HG03565 (cell line): ENCODE measurements around the gene MAP2K3.
"Not testable (repeated sequence)": the region's sequence is repeated elsewhere in the genome, so short reads cannot be mapped to it uniquely, and the experiment has no call there.

Experiments
- ATAC-seq: cut with Tn5 transposase; IDR thresholded peaks from one replicate; pipeline ENCODE4 v1.9.1; 2021; ENCODE audit warnings: mild to moderate bottlenecking, moderate library complexity; ENCODE audit not compliant: unreplicated experiment

The MAP2K3 gene

GRCh38 chr17:21324741-21325140 lies 40.2 kb downstream of the MAP2K3 start:
- not testable (repeated sequence) for ATAC-seq

DNA sequence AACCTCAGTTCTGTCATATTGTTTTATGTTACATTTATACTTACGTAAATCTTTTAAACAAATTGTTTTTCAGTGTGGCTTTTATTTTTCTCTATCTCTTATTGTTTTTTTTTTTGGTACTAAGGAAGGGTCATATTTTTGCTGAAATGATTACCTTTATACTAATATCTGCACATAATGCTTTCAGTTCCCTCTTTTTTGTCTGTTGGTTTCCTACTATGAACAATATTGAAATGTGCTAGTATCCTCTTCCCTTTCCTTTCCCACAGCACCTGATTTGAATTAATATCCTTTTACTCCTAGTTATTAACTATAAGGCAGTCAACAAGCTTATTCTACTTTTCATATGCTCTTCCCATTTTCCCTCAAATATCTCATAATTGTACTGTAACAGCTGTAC lies 43.4 kb downstream of the MAP2K3 start:
- not testable (repeated sequence) for ATAC-seq

- ATAC-seq, result not testable (repeated sequence)
These were observed 44.3 kb downstream of the MAP2K3 start for GRCh38 chr17:21328778-21329177.

- ATAC-seq, result no peak
These were observed 46.1 kb downstream of the MAP2K3 start for GRCh38 chr17:21330436-21331160.

DNA sequence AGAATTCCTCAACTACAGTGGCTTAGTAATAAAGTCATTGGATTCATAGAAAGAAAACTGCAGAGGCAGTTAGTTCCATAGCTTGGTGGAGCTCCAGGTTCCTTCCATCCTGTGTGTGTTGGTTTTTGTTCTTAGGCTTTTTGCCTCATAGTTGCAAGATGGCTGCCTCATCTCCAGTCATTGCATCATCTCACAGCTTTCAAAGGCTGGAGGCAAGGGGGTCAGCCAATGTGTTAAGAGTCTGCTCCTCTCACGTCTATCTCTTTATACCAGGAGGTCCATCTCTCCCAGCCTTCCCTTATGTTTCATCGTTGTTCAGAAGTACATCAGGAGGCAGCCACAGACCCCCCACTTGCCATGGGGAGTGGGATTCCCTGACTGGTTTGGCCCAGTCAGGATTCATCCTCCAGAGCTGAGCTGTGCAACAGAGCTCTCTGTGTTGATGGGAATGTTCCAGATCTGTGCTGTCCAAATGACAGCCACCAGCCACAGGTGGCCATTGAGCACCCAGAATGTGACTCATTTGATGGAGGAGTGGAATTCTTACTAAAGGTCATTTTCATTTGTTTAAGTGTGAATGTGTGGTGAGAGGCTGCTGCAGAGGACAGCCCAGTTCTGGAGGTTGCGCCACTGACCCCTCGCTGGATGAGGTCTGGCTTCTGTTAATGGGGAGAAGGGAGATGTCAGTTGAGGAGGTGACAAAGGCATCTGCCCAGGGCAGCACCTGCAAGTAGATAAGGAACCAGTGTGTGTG lies 52.2 kb downstream of the MAP2K3 start:
- ATAC-seq, result not testable (repeated sequence)

DNA sequence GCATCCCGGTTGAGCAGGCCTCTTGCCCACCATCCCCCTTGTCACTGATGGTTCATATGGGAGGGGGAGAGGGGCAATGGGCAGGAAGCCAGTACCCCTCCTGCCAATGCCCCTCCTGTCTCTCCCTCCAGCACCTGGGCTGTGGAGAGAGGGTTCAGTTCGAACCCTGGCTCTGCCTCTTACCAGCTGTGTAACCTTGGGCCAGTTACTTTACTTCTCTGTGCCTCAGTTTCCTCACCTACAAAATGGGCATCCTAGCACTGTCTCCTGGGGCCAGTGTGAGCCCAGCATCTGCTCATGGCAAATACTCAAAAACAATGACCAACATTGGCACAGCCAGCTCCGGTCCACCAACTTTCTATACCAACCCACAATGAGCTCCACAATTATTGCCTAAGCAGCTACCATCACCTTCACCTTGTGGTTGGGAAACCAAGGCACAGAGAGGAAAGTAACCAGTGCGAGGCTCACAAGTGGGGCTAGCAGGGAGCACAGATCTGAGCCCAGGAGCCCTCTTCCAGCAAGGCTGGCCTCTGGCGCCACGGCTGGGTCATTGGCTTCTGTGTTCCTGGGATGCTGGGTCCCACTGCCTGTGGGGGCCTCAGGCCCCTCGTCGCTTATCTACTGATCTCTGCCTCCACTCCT lies 53.6 kb downstream of the MAP2K3 start:
- not testable (repeated sequence) for ATAC-seq

DNA sequence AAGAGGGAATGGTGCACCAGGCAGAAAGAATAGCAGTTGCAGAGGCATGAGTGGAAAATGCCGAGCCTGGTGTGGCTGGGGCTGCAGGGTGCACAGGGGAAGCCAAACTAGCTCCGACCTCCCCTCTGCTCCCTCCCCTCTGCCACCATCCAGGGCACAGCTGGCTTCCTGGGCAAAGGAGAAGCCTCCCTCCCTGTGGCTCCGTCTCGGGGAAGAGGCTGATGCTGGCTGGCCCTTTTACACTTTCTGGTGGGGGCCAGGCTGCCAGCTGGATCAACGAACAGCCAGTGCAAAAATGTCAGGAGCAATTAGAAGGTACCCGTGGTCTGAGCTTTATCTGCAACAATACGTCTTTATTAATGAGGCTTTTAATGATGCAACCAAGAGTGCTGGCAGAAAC lies 54.5 kb downstream of the MAP2K3 start:
- ATAC-seq, result no peak

GRCh38 chr17:21339571-21339970 lies 55.1 kb downstream of the MAP2K3 start:
- not testable (repeated sequence) for ATAC-seq

GRCh38 chr17:21340407-21340806 lies 55.9 kb downstream of the MAP2K3 start:
- ATAC-seq, result not testable (repeated sequence)

- ATAC-seq, result not testable (repeated sequence)
These were observed 56.8 kb downstream of the MAP2K3 start for GRCh38 chr17:21341279-21341678.

GRCh38 chr17:21341925-21342540 lies 57.5 kb downstream of the MAP2K3 start:
- not testable (repeated sequence) for ATAC-seq

DNA sequence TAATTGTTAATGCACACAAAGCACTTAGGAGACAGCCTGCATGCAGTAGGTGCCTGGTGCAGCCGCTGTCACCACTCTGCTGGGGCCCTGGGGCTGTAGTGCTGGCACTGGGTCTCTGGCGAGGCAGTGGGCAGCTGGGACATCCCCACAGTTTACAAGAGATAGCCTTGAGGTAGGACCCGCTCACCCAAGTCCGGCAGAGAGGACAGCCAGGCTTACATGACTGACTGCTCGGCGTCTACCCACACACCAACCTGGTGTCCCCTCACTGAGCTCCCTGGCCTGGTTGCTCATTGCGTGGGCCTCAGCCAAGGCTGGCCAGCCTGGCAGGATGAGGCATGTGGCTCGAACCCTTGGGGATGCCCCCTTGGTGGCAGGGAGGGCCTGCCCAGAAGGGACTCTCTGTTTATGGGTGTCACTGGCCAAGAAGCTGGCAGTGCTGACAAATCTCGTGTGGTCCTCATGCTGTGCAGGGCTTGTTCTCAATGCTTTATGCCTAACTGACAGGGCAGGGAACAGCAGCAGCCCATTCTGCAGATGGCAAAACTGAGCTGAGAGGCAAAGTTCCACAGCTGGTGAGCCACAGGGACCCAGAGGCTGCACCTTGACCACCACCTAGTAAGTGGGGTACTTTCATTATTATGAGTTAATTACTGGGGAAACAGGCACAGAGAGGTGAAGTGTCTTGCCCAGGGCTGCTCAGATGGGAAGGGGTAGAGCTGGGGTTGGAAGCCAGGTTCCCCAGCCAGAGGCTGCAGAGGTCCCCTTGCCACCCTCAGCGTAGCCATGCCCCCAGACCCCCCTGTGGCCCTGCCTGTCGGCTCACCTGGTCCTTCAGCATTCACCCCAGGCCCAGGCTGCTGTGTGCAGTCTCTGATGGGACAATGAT lies 58.8 kb downstream of the MAP2K3 start:
- not testable (repeated sequence) for ATAC-seq

DNA sequence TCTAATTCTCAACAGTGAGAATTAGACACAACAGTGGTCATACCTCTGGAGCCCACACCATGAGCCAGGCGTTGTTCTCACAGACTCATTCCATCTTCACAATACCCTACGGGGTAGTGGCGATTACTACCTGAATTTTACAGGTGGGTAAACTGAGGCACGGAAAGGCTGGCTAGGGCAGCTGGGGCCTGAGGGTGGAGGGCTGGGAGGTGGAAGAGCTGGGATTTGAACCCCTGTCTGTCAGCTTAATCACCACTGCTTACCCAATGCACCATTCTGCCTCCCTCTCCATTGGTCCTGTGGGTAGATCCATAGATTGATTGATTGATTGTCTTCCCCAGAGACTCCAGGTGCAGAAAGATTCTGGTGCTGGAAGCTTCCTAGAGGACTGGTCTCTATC lies 60.3 kb downstream of the MAP2K3 start:
- not testable (repeated sequence) for ATAC-seq

DNA sequence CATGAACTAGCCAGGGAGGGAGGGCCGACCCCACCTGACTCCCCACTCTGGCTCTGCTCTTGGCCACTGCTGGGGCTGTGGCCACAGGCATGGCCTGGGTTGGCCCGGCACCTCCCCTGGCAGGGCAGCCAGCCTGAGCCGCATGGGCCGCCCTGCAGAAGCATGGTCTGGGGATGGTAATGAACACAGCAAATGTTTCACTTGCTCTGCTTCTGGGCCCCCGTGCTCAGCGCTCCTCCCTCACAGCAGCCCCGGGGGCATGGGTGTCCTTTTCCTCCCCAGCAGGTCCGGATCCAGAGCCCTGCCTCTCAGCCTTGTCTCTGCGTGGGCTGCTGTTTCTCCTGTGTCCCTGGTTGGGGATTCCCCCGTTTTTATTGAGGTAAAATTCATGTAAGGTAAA lies 60.7 kb downstream of the MAP2K3 start:
- ATAC-seq, result no peak

- ATAC-seq, result not testable (repeated sequence)
These were observed 61.6 kb downstream of the MAP2K3 start for GRCh38 chr17:21346107-21346506.

- ATAC-seq, result not testable (repeated sequence)
These were observed 62.2 kb downstream of the MAP2K3 start for GRCh38 chr17:21346651-21347250.

GRCh38 chr17:21347660-21348059 lies 63.1 kb downstream of the MAP2K3 start:
- not testable (repeated sequence) for ATAC-seq

DNA sequence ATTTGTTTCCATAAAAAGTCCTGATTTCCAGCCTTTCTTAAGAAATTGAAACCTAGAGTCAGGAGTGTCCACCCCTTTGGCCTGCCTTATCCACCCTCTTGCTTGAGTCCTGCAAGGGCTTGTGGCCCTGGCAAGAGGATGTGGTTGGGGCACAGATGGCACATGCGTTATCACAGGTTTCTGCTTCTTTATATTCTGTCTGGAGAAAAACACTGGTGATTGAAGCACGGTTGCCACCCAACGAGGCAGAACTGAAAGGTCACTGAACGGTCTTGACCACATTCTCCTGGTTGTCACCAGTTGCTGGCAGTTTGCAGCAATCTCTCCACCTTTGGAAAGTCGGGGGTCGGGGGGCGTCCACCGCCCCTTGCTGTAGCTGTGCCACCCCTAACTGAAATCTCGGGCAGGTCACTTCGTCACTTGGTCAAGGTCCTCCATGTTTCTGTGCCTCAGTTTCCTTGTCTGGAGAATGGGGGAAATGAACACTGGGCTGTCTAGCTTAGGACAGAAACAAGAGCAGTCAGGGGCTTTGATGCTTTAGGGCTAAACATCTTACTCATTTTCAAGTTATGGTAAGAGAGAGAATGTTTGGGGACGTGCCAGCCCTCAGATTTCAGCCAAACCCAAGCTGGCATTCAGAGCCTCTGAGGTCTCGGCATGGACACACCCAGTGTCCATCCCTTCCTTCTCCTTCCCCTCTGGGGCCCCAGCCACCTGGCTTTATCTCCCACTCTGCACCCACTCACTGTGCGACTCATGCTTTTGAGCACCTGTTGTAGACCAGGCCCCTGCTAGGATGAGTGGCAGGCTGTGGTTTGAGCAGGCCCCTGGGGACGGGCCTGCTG lies 63.8 kb downstream of the MAP2K3 start:
- ATAC-seq, result not testable (repeated sequence)

DNA sequence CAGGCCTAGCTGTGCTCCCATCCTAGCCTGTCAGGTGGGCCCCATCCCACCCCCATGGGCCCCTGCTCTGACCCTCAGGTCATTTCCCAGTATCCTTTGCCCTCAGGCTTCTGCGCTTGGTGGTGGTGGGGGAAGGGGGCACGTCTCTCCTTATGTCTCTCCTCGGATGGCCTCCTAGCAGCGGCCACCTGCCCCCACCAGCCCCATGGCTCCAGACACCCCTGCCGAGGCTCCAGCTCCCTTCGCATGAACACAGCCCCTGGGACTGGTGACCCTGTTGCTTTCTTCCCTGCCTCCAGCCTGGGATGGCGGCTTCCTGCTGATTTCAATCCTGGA lies 64.4 kb downstream of the MAP2K3 start:
- ATAC-seq, result not testable (repeated sequence)
